KMS-11 (cell line): Measurements from ENCODE around the gene ZBTB43.
"Not testable (repeated sequence)": the region's sequence is repeated elsewhere in the genome, so short reads cannot be mapped to it uniquely, and the experiment has no call there.

ENCODE experiments used
- H2AFZ ChIP-seq: fragments of 200-600 bp; sonication (generic); 2 replicates; pipeline ENCODE4 v1.6.1; 2016; ENCODE audit warnings: antibody characterized with exemption, mixed run types, low read depth
- H3K27ac ChIP-seq: fragments of 200-600 bp; sonication (generic); 2 replicates; pipeline ENCODE4 v1.6.1; 2016; ENCODE audit warnings: mild to moderate bottlenecking, mixed run types
- H3K27me3 ChIP-seq: fragments of 200-600 bp; sonication (generic); 2 replicates; pipeline ENCODE4 v1.6.1; 2017; ENCODE audit warnings: mild to moderate bottlenecking, low read depth, mixed run types, moderate library complexity; ENCODE audit not compliant: insufficient read depth
- H3K36me3 ChIP-seq: fragments of 200-600 bp; sonication (generic); 2 replicates; pipeline ENCODE4 v1.6.1; 2017; ENCODE audit warnings: mild to moderate bottlenecking, mixed run types; ENCODE audit not compliant: insufficient read depth
- H3K4me1 ChIP-seq: fragments of 200-600 bp; sonication (generic); 2 replicates; pipeline ENCODE4 v1.6.1; 2016; ENCODE audit warnings: mild to moderate bottlenecking, low read depth, mixed run types; ENCODE audit not compliant: poor library complexity, severe bottlenecking
- H3K4me2 ChIP-seq: fragments of 200-600 bp; sonication (generic); 2 replicates; pipeline ENCODE4 v1.7.0; 2016; ENCODE audit warnings: mild to moderate bottlenecking, mixed run types
- H3K4me3 ChIP-seq: fragments of 200-600 bp; sonication (generic); IDR thresholded peaks from 2 replicates; pipeline ENCODE4 v1.6.1; 2017; ENCODE audit warnings: low read depth, low read length, mixed read lengths; ENCODE audit not compliant: insufficient read depth
- H3K79me2 ChIP-seq: fragments of 200-600 bp; sonication (generic); 2 replicates; pipeline ENCODE4 v1.6.1; 2016; ENCODE audit warnings: low read depth, mixed run types; ENCODE audit not compliant: insufficient read depth
- H3K9ac ChIP-seq: fragments of 200-600 bp; sonication (generic); 2 replicates; pipeline ENCODE4 v1.6.1; 2016; ENCODE audit warnings: mild to moderate bottlenecking, mixed run types
- H4K20me1 ChIP-seq: fragments of 200-600 bp; sonication (generic); 2 replicates; pipeline ENCODE4 v1.6.1; 2016; ENCODE audit warnings: mild to moderate bottlenecking, mixed run types; ENCODE audit not compliant: insufficient read depth
- CTCF ChIP-seq: fragments of 200-600 bp; sonication (generic); conservative IDR thresholded peaks from 2 replicates; pipeline ENCODE4 v1.6.1; 2017; ENCODE audit warnings: low read depth, mild to moderate bottlenecking, antibody characterized with exemption, low read length, moderate library complexity, mixed read lengths

The ZBTB43 gene

GRCh38 chr9:126809068-126809467, 4.2 kb downstream of the ZBTB43 start:
- H3K36me3 ChIP-seq = no peaks in the 10 kb centered on the region
- H4K20me1 ChIP-seq = no peaks in the 10 kb centered on the region
- H3K4me2 ChIP-seq = no peak overlapping the region
- no peak overlapping the region for H3K9ac ChIP-seq
- no peak for TF ChIP-seq CTCF
- H3K4me3 ChIP-seq = no peak overlapping the region
- H3K27ac ChIP-seq = no peak overlapping the region
- peaks cover 38% of the 10 kb centered on the region for H3K4me1 ChIP-seq
- no peak overlapping the region for H2AFZ ChIP-seq
- peaks cover 51% of the 10 kb centered on the region for H3K79me2 ChIP-seq
- no peaks in the 10 kb centered on the region for H3K27me3 ChIP-seq

GRCh38 chr9:126810221-126810620, 5.4 kb downstream of the ZBTB43 start:
- H3K9ac ChIP-seq, H4K20me1 ChIP-seq, H3K36me3 ChIP-seq, H3K27ac ChIP-seq, H3K4me2 ChIP-seq, H2AFZ ChIP-seq, H3K27me3 ChIP-seq, H3K4me3 ChIP-seq: not testable (repeated sequence)
- Histone ChIP-seq H3K79me2 (peaks cover 51% of the 10 kb centered on the region), H3K4me1 (peaks cover 33% of the 10 kb centered on the region)

GRCh38 chr9:126813072-126813471, 8.2 kb downstream of the ZBTB43 start:
- H3K4me3 ChIP-seq = no peak overlapping the region
- H3K79me2 ChIP-seq = peaks cover 35% of the 10 kb centered on the region
- no peaks in the 10 kb centered on the region for H4K20me1 ChIP-seq
- H3K36me3 ChIP-seq = no peaks in the 10 kb centered on the region
- H3K4me1 ChIP-seq = peaks cover 8% of the 10 kb centered on the region
- no peak for TF ChIP-seq CTCF
- H3K27me3 ChIP-seq = no peaks in the 10 kb centered on the region
- H3K4me2 ChIP-seq = no peak overlapping the region
- no peak overlapping the region for H2AFZ ChIP-seq
- no peak overlapping the region for H3K9ac ChIP-seq
- H3K27ac ChIP-seq = no peak overlapping the region

- H3K4me3 ChIP-seq = no peak overlapping the region
Measured at GRCh38 chr9:126814091-126814490, 9.3 kb downstream of the ZBTB43 start.

GRCh38 chr9:126817615-126818014, 12.8 kb downstream of the ZBTB43 start:
- peaks cover 25% of the 10 kb centered on the region for H3K79me2 ChIP-seq
- not testable (repeated sequence) for H3K4me1 ChIP-seq, H3K36me3 ChIP-seq

More at GRCh38 chr9:126814091-126814490, 9.3 kb downstream of the ZBTB43 start:
- H2AFZ ChIP-seq = no peak overlapping the region
- no peak for TF ChIP-seq CTCF
- no peak overlapping the region for H3K4me2 ChIP-seq
- H3K9ac ChIP-seq = no peak overlapping the region
- no peaks in the 10 kb centered on the region for H3K36me3 ChIP-seq
- H3K27me3 ChIP-seq = no peaks in the 10 kb centered on the region
- H3K4me1 ChIP-seq = no peaks in the 10 kb centered on the region
- peaks cover 33% of the 10 kb centered on the region for H3K79me2 ChIP-seq
- H3K27ac ChIP-seq = no peak overlapping the region
- H4K20me1 ChIP-seq = no peaks in the 10 kb centered on the region

More at GRCh38 chr9:126817615-126818014, 12.8 kb downstream of the ZBTB43 start:
- not testable (repeated sequence) for H3K4me3 ChIP-seq, H2AFZ ChIP-seq, H3K9ac ChIP-seq, H3K27me3 ChIP-seq, H3K4me2 ChIP-seq, H3K27ac ChIP-seq, H4K20me1 ChIP-seq
